Hepatocyte (in vitro differentiated cells): ENCODE results near the gene UBE2J2. TPM values are rescaled to one million over a fixed set of nuclear protein-coding genes. Genes with fewer than 3 reads are reported as not detected.

Experiments used
- DNase-seq: peaks from one replicate; pipeline ENCODE4 v3.0.0-alpha.2; 2016; ENCODE audit warnings: low spot score
- H2AFZ ChIP-seq: fragments of 200-600 bp; sonication (generic); 2 replicates; pipeline ENCODE4 v1.6.0; 2016; ENCODE audit warnings: antibody characterized with exemption, mild to moderate bottlenecking
- H3K27ac ChIP-seq: fragments of 200-600 bp; sonication (generic); 2 replicates; pipeline ENCODE4 v1.5.1; 2016; ENCODE audit warnings: mild to moderate bottlenecking
- H3K27me3 ChIP-seq: fragments of 200-600 bp; sonication (generic); 2 replicates; pipeline ENCODE4 v1.6.1; 2016
- H3K36me3 ChIP-seq: fragments of 200-600 bp; sonication (generic); replicated peaks from 2 replicates; pipeline ENCODE4 v1.5.1; 2016; ENCODE audit warnings: low read depth; ENCODE audit not compliant: insufficient read depth
- H3K4me1 ChIP-seq: fragments of 200-600 bp; sonication (generic); 2 replicates; pipeline ENCODE4 v1.5.1; 2016; ENCODE audit warnings: mild to moderate bottlenecking, moderate library complexity; ENCODE audit not compliant: insufficient read depth
- H3K4me2 ChIP-seq: fragments of 200-600 bp; sonication (generic); 2 replicates; pipeline ENCODE4 v1.6.0; 2016
- H3K4me3 ChIP-seq: fragments of 200-600 bp; sonication (generic); 2 replicates; pipeline ENCODE4 v1.5.1; 2016; ENCODE audit warnings: mild to moderate bottlenecking
- H3K79me2 ChIP-seq: fragments of 200-600 bp; sonication (generic); 2 replicates; pipeline ENCODE4 v1.6.0; 2017; ENCODE audit warnings: mild to moderate bottlenecking
- H3K9me2 ChIP-seq: fragments of 200-600 bp; sonication (generic); replicated peaks from 2 replicates; pipeline ENCODE4 v1.6.0; 2017; ENCODE audit warnings: mild to moderate bottlenecking; ENCODE audit not compliant: insufficient read depth
- H3K9me3 ChIP-seq: fragments of 200-600 bp; sonication (generic); 2 replicates; pipeline ENCODE4 v1.5.1; 2016; ENCODE audit warnings: low read depth, mild to moderate bottlenecking
- H4K20me1 ChIP-seq: fragments of 200-600 bp; sonication (generic); 2 replicates; pipeline ENCODE4 v1.6.0; 2016; ENCODE audit warnings: mild to moderate bottlenecking; ENCODE audit not compliant: insufficient read depth, poor library complexity, severe bottlenecking
- CTCF ChIP-seq: fragments of 200-600 bp; sonication (generic); IDR thresholded peaks from 2 replicates; pipeline ENCODE4 v1.5.1; 2016; ENCODE audit warnings: antibody characterized with exemption, mild to moderate bottlenecking; ENCODE audit not compliant: poor library complexity
- EZH2 ChIP-seq: fragments of 200-600 bp; sonication (generic); IDR thresholded peaks from 2 replicates; pipeline ENCODE4 v1.6.1; 2016; ENCODE audit warnings: antibody characterized with exemption, mild to moderate bottlenecking, borderline replicate concordance
- EZH2phosphoT487 ChIP-seq: fragments of 200-600 bp; sonication (generic); IDR thresholded peaks from one replicate; pipeline ENCODE4 v1.6.1; 2018; ENCODE audit warnings: antibody characterized with exemption, mild to moderate bottlenecking, low read depth, moderate library complexity; ENCODE audit not compliant: unreplicated experiment, severe bottlenecking
- WGBS: methylation state at CpG from one replicate; pipeline ENCODE4 v1.1.6; 2016; ENCODE audit warnings: low lambda C conversion rate; ENCODE audit errors: missing lambda C conversion rate; 5-methylcytosine and 5-hydroxymethylcytosine counted together
- polyA plus RNA-seq: library from polyadenylated mRNA; unstranded; fragments of >200 nt; fragmentation: Nextera tagmentation; extraction: Ambion mirVana; gene quantifications from 2 replicates; pipeline ENCODE4 v1.2.1, GENCODE V29; 2016
- total RNA-seq: library from RNA; depleted of rRNA; stranded (reverse); fragments of >200 nt; gene quantifications from 2 replicates; pipeline ENCODE4 v1.2.3, GENCODE V29; 2014

The UBE2J2 gene
- total and polyA plus RNA-seq, 2 experiments from 2014 or later: 31.7 to 66.7 TPM

- no peak for DNase-seq
- no peaks in the 10 kb centered on the region for H3K9me3 ChIP-seq
- no peak overlapping the region for H3K4me2 ChIP-seq
- no peaks in the 10 kb centered on the region for H3K79me2 ChIP-seq
- H3K4me3 ChIP-seq: no peak overlapping the region
- no peak overlapping the region for H2AFZ ChIP-seq
- H3K27me3 ChIP-seq: no peaks in the 10 kb centered on the region
- no peak overlapping the region for H3K27ac ChIP-seq
- no peaks in the 10 kb centered on the region for H3K4me1 ChIP-seq
- no peaks in the 10 kb centered on the region for H3K9me2 ChIP-seq
- 93% methylated on average over 32 of the region's 35 CpGs for WGBS
- no peaks in the 10 kb centered on the region for H3K36me3 ChIP-seq
- TF ChIP-seq EZH2phosphoT487 (no peak), CTCF (no peak), EZH2 (no peak)
- peaks cover 6% of the 10 kb centered on the region for H4K20me1 ChIP-seq
Observed at GRCh38 chr1:1295154-1295923, 21.7 kb upstream of the UBE2J2 start.

- Histone ChIP-seq H4K20me1 (peaks cover 1% of the 10 kb centered on the region), H3K9me3 (no peaks in the 10 kb centered on the region), H3K4me3 (no peak overlapping the region), H3K36me3 (no peaks in the 10 kb centered on the region), H3K9me2 (no peaks in the 10 kb centered on the region), H3K4me1 (no peaks in the 10 kb centered on the region), H2AFZ (no peak overlapping the region), H3K4me2 (no peak overlapping the region), H3K27me3 (no peaks in the 10 kb centered on the region), H3K79me2 (no peaks in the 10 kb centered on the region), H3K27ac (no peak overlapping the region)
- no peak for TF ChIP-seq CTCF
- no peak for TF ChIP-seq EZH2
- no peak for TF ChIP-seq EZH2phosphoT487
- 97% methylated on average over 48 of the region's 58 CpGs for WGBS
- DNase-seq: no peak
Observed at GRCh38 chr1:1294250-1294890, 20.7 kb upstream of the UBE2J2 start.

- no peak overlapping the region for H3K4me3 ChIP-seq
- no peaks in the 10 kb centered on the region for H3K36me3 ChIP-seq
- H2AFZ ChIP-seq: no peak overlapping the region
- no peak overlapping the region for H3K27ac ChIP-seq
- TF ChIP-seq EZH2phosphoT487: no peak
- no peak for TF ChIP-seq CTCF
- no peak for TF ChIP-seq EZH2
- H3K27me3 ChIP-seq: no peaks in the 10 kb centered on the region
- H3K9me3 ChIP-seq: no peaks in the 10 kb centered on the region
- H3K79me2 ChIP-seq: no peaks in the 10 kb centered on the region
- H3K9me2 ChIP-seq: no peaks in the 10 kb centered on the region
- no peak for DNase-seq
- H3K4me1 ChIP-seq: no peaks in the 10 kb centered on the region
- H3K4me2 ChIP-seq: no peak overlapping the region
- H4K20me1 ChIP-seq: no peaks in the 10 kb centered on the region
- WGBS: 91% methylated on average over 24 of the region's 94 CpGs
Observed at GRCh38 chr1:1293263-1294249, 19.9 kb upstream of the UBE2J2 start.
